Ishikawa (cell line): ENCODE measurements around the gene RNF224.

ENCODE experiments used
- CEBPB ChIP-seq: IDR thresholded peaks from 2 replicates; pipeline ENCODE4 v1.6.1; 2012
- CREB1 ChIP-seq: IDR thresholded peaks from 2 replicates; pipeline ENCODE4 v1.6.1; 2012; ENCODE audit warnings: low read depth
- EGR1 ChIP-seq: IDR thresholded peaks from 2 replicates; pipeline ENCODE4 v1.6.1; 2012
- EP300 ChIP-seq: IDR thresholded peaks from 2 replicates; pipeline ENCODE4 v1.6.1; 2012; ENCODE audit warnings: borderline replicate concordance
- FOXM1 ChIP-seq: IDR thresholded peaks from 2 replicates; pipeline ENCODE4 v1.6.1; 2012; ENCODE audit warnings: low read depth, borderline replicate concordance
- MAX ChIP-seq: IDR thresholded peaks from 2 replicates; pipeline ENCODE4 v1.6.1; 2012
- NFIC ChIP-seq: IDR thresholded peaks from 2 replicates; pipeline ENCODE4 v1.6.1; 2012
- RAD21 ChIP-seq: IDR thresholded peaks from 2 replicates; pipeline ENCODE4 v1.6.1; 2012; ENCODE audit warnings: low read depth
- REST ChIP-seq: IDR thresholded peaks from 2 replicates; pipeline ENCODE4 v1.6.1; 2012; ENCODE audit warnings: low read depth, mild to moderate bottlenecking
- TAF1 ChIP-seq: IDR thresholded peaks from 2 replicates; pipeline ENCODE4 v1.6.1; 2012; ENCODE audit warnings: low read depth, mild to moderate bottlenecking
- TCF12 ChIP-seq: IDR thresholded peaks from 2 replicates; pipeline ENCODE4 v1.6.1; 2012; ENCODE audit warnings: low read depth
- USF1 ChIP-seq: IDR thresholded peaks from 2 replicates; pipeline ENCODE4 v1.6.1; 2012
- YY1 ChIP-seq: IDR thresholded peaks from 2 replicates; pipeline ENCODE4 v1.6.1; 2012; ENCODE audit warnings: low read depth
- ZBTB7A ChIP-seq: IDR thresholded peaks from 2 replicates; pipeline ENCODE4 v1.6.1; 2012; ENCODE audit warnings: low read depth

The RNF224 gene

GRCh38 chr9:137276473-137277328, 49.4 kb downstream of the RNF224 start:
- TF ChIP-seq USF1, result peak; percentile 34; the same call in 1 of the 2 replicates
- TF ChIP-seq FOXM1, result no peak
- TF ChIP-seq MAX, result peak; percentile 58
- TF ChIP-seq TCF12, result 0 out of 2 replicates have a peak, but pooled peaks have one; percentile 17
- TF ChIP-seq NFIC, result peak; percentile 57

GRCh38 chr9:137277329-137278041, 50.2 kb downstream of the RNF224 start, which contains the start of gene TOR4A:
Gene TOR4A, plus strand, starts transcription at chr9:137277726. Its CDS starts 964 bp downstream, at chr9:137278690.
- TF ChIP-seq YY1 (no peak), EP300 (0 out of 2 replicates have a peak, but pooled peaks have one; percentile 17), RAD21 (no peak; the same call in 1 of the 2 replicates), CREB1 (no peak), FOXM1 (no peak), ZBTB7A (0 out of 2 replicates have a peak, but pooled peaks have one; percentile 25), REST (no peak), NFIC (no peak), MAX (no peak; the same call in 1 of the 2 replicates), TCF12 (no peak), CEBPB (no peak), TAF1 (no peak; the same call in 1 of the 2 replicates)

GRCh38 chr9:137278061-137278701, 50.9 kb downstream of the RNF224 start:
- TF ChIP-seq EGR1, result no peak
- TF ChIP-seq CREB1, result no peak
- TF ChIP-seq TCF12, result no peak
- no peak for TF ChIP-seq REST
